Stimulated activated CD4-positive, alpha-beta T cell treated with anti-CD3 and anti-CD28 coated beads, TNF-alpha, amount 100 ng/mL, for 24 hours (primary cell): Measurements from ENCODE around the gene HGD.
"Not testable (repeated sequence)": the region's sequence is repeated elsewhere in the genome, so short reads cannot be mapped to it uniquely, and the experiment has no call there.

Experiments used
- DNase-seq, 3 experiments: peaks; one replicate each; pipeline ENCODE4 v3.0.0-alpha.2; 2020; ENCODE audit warnings: low read depth in 3 of 3

The HGD gene

GRCh38 chr3:120637851-120638559, 44.0 kb downstream of the HGD start:
- no peak for DNase-seq

- DNase-seq = no peak
These were observed 45.1 kb downstream of the HGD start for GRCh38 chr3:120636795-120637401.

GRCh38 chr3:120634539-120634938, 47.5 kb downstream of the HGD start:
- DNase-seq = no peak

GRCh38 chr3:120625159-120625586, 56.9 kb downstream of the HGD start:
- no peak for DNase-seq

- no peak for DNase-seq
These were observed 58.3 kb downstream of the HGD start for GRCh38 chr3:120623727-120624093.

GRCh38 chr3:120622870-120623726, 58.9 kb downstream of the HGD start:
- DNase-seq = no peak

GRCh38 chr3:120622457-120622856, 59.6 kb downstream of the HGD start:
- DNase-seq = no peak

- not testable (repeated sequence) for DNase-seq
These were observed 65.3 kb downstream of the HGD start for GRCh38 chr3:120616745-120617144.

GRCh38 chr3:120615847-120616609, 66.0 kb downstream of the HGD start:
- DNase-seq = no peak

- DNase-seq = no peak
These were observed 67.3 kb downstream of the HGD start for GRCh38 chr3:120614765-120615164.

GRCh38 chr3:120608506-120608905, 73.5 kb downstream of the HGD start:
- no peak for DNase-seq

- DNase-seq = no peak
These were observed 77.3 kb downstream of the HGD start for GRCh38 chr3:120604784-120605183.

- DNase-seq = no peak
These were observed 77.7 kb downstream of the HGD start for GRCh38 chr3:120604382-120604781.

- DNase-seq = no peak
These were observed 79.4 kb downstream of the HGD start for GRCh38 chr3:120602682-120603081.

- DNase-seq = no peak
These were observed 80.5 kb downstream of the HGD start for GRCh38 chr3:120601554-120601953.

- no peak for DNase-seq
These were observed 82.8 kb downstream of the HGD start for GRCh38 chr3:120599211-120599610.

- DNase-seq = no peak
These were observed 84.5 kb downstream of the HGD start for GRCh38 chr3:120597445-120598049.

GRCh38 chr3:120596853-120597223, 85.2 kb downstream of the HGD start:
- DNase-seq = no peak

GRCh38 chr3:120596116-120596852, 85.8 kb downstream of the HGD start, which contains the start of gene NDUFB4:
TSS of gene NDUFB4 (plus strand) at chr3:120596336. CDS start at chr3:120596360, 24 bp downstream.
- peak; percentile 89 to 94 (median 93) for DNase-seq

GRCh38 chr3:120595788-120596115, 86.3 kb downstream of the HGD start:
- no peak for DNase-seq
